Neuronal stem cell (in vitro differentiated cells): Measurements from ENCODE around the gene DGKG.
A peak's percentile ranks its signal among the peaks of the same experiment; 100 is the strongest.

ENCODE experiments used
- DNase-seq: peaks from one replicate; pipeline ENCODE4 v3.0.0-alpha.2; 2013; ENCODE audit warnings: low spot score
- H2AFZ ChIP-seq: one replicate; pipeline ENCODE4 v1.6.1; 2013; ENCODE audit warnings: mild to moderate bottlenecking, low read length, inconsistent platforms
- H2AK5ac ChIP-seq: 2 replicates; pipeline ENCODE4 v1.6.1; 2013; ENCODE audit warnings: low read depth, mild to moderate bottlenecking, inconsistent platforms, low read length, moderate library complexity, mixed read lengths
- H2BK120ac ChIP-seq: 2 replicates; pipeline ENCODE4 v1.6.1; 2013; ENCODE audit warnings: low read depth, mild to moderate bottlenecking, inconsistent platforms, low read length, moderate library complexity, mixed read lengths
- H2BK12ac ChIP-seq: one replicate; pipeline ENCODE4 v1.6.1; 2013; ENCODE audit warnings: low read length, inconsistent platforms
- H2BK15ac ChIP-seq: 2 replicates; pipeline ENCODE4 v1.6.1; 2013; ENCODE audit warnings: mild to moderate bottlenecking, low read length, inconsistent platforms, mixed read lengths
- H2BK5ac ChIP-seq: one replicate; pipeline ENCODE4 v1.6.1; 2013; ENCODE audit warnings: inconsistent platforms, mild to moderate bottlenecking, low read length, moderate library complexity
- H3K14ac ChIP-seq: one replicate; pipeline ENCODE4 v1.6.1; 2013; ENCODE audit warnings: low read length, inconsistent platforms
- H3K18ac ChIP-seq: 2 replicates; pipeline ENCODE4 v1.6.1; 2013; ENCODE audit warnings: low read length, inconsistent platforms
- H3K23ac ChIP-seq: 2 replicates; pipeline ENCODE4 v1.6.1; 2013; ENCODE audit warnings: low read depth, mild to moderate bottlenecking, mixed read lengths, low read length, inconsistent platforms; ENCODE audit not compliant: poor library complexity
- H3K27ac ChIP-seq: replicated peaks from 3 replicates; pipeline ENCODE4 v1.5.1; 2013; ENCODE audit warnings: low read length, inconsistent platforms
- H3K27me3 ChIP-seq, 3 experiments: 2 replicates each; pipeline ENCODE4 v1.6.1; 2013; ENCODE audit warnings: low read length in 3 of 3, mild to moderate bottlenecking in 2 of 3, inconsistent platforms in 1 of 3, low read depth in 1 of 3, mixed read lengths in 1 of 3, moderate library complexity in 1 of 3; ENCODE audit not compliant: control insufficient read depth in 3 of 3, insufficient read depth in 3 of 3
- H3K36me3 ChIP-seq, 2 donors: replicated peaks in 1 of 2; 2 replicates each; pipeline ENCODE4 v1.6.1; 2013; ENCODE audit warnings: low read length in 2 of 2; ENCODE audit not compliant: control insufficient read depth in 2 of 2, insufficient read depth in 2 of 2
- H3K4ac ChIP-seq: 2 replicates; pipeline ENCODE4 v1.6.1; 2013; ENCODE audit warnings: inconsistent platforms, mild to moderate bottlenecking, low read length, moderate library complexity
- H3K4me1 ChIP-seq, 2 donors: 1 replicate in 1 of 2; 2 replicates in 1 of 2; pipeline ENCODE4 v1.6.1; 2013; ENCODE audit warnings: low read length in 2 of 2, low read depth in 1 of 2; ENCODE audit not compliant: control insufficient read depth in 2 of 2, insufficient read depth in 1 of 2
- H3K4me2 ChIP-seq: one replicate; pipeline ENCODE4 v1.6.1; 2013; ENCODE audit warnings: mild to moderate bottlenecking, low read length, inconsistent platforms; ENCODE audit not compliant: insufficient read depth, poor library complexity, severe bottlenecking
- H3K4me3 ChIP-seq, 2 donors: 2 replicates each; pipeline ENCODE4 v1.5.1; 2013; ENCODE audit warnings: low read length in 2 of 2, mild to moderate bottlenecking in 2 of 2, inconsistent platforms in 1 of 2, moderate library complexity in 1 of 2
- H3K79me1 ChIP-seq: one replicate; pipeline ENCODE4 v1.6.1; 2013; ENCODE audit warnings: low read depth, mild to moderate bottlenecking, inconsistent platforms, low read length, moderate library complexity
- H3K9ac ChIP-seq: one replicate; pipeline ENCODE4 v1.6.1; 2013; ENCODE audit warnings: mild to moderate bottlenecking, low read depth, low read length, inconsistent platforms; ENCODE audit not compliant: poor library complexity
- H3K9me3 ChIP-seq, 2 donors: replicated peaks in 1 of 2; 2 replicates each; pipeline versions ENCODE3 to v1.6.1; 2013; ENCODE audit warnings: low read length in 2 of 2, mild to moderate bottlenecking in 2 of 2, inconsistent platforms in 1 of 2, low read depth in 1 of 2, mixed read lengths in 1 of 2, moderate library complexity in 1 of 2; ENCODE audit not compliant: control insufficient read depth in 2 of 2, insufficient read depth in 1 of 2
- H4K8ac ChIP-seq: one replicate; pipeline ENCODE4 v1.6.1; 2013; ENCODE audit warnings: low read depth, mild to moderate bottlenecking, inconsistent platforms, low read length, moderate library complexity
- H4K91ac ChIP-seq: one replicate; pipeline ENCODE4 v1.6.1; 2013; ENCODE audit warnings: low read length, low read depth, mild to moderate bottlenecking, inconsistent platforms; ENCODE audit not compliant: poor library complexity
- WGBS, 2 donors: extraction: QIAGEN DNeasy Blood & Tissue Kit; methylation state at CpG; one replicate each; pipeline ENCODE4 v1.1.7; 2013; ENCODE audit warnings: missing lambda C conversion rate in 2 of 2, mixed read lengths in 1 of 2; ENCODE audit not compliant: insufficient read length in 2 of 2, insufficient replicate concordance in 1 of 2; ENCODE audit errors: extremely low coverage in 2 of 2; 5-methylcytosine and 5-hydroxymethylcytosine counted together

DGKG gene

DNA sequence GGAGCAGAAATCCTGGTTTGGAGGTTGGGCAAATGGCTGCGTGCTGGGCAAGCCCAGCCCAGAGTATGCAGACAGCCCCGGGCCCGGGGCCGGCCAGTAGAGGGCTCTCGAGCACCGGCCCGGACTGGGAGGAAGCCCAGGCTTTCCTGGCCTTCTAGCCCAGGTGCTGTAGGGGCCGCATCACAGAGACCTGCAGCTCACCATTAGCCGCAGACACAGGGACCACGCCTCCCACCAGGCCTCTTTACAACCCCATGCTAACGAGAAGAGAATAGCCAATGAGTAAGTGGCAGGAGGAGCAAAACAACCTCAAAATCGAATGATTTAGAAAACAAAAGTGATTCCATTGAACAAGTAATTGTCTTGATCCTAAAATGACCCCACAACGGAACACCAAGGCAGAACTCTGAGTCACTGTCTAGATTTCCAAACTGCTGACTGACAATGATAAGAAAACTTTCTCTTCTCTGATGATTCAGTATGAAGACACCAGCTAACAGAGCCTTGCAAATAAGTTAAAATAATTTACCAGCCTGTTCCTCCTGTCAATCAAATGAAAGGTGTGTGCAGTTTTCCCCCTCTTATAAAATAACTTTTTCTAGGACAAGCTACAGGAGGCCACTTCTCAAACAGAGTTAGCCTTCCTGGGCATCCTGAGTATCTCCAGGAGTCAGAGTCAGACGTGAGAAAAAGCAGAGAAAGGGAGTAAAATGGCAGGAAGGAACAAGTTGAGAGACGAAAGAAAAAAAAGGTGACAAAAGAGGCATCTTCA lies 102.2 kb downstream of the DGKG start:
- Histone ChIP-seq H2BK5ac (no peak overlapping the region), H3K4me1 (peaks cover 3 to 15% of the 10 kb centered on the region in 2 donors), H3K23ac (no peak overlapping the region), H3K27ac (no peak overlapping the region), H3K14ac (no peak overlapping the region), H4K91ac (no peak overlapping the region), H3K4ac (no peak overlapping the region), H3K9me3 (no peaks in the 10 kb centered on the region), H3K27me3 (peaks cover 0 to 16% (median 0%) of the 10 kb centered on the region in 3 experiments), H3K4me2 (no peak overlapping the region), H4K8ac (no peak overlapping the region), H3K4me3 (no peak overlapping the region), H2BK120ac (no peak overlapping the region), H2BK15ac (no peak overlapping the region), H2AK5ac (no peak overlapping the region), H3K18ac (no peak overlapping the region), H2BK12ac (no peak overlapping the region), H3K79me1 (no peaks in the 10 kb centered on the region), H3K9ac (no peak overlapping the region), H2AFZ (peak overlapping the region; percentile 81), H3K36me3 (no peaks in the 10 kb centered on the region)
- DNase-seq: peak; percentile 62
- no CpG with 5 or more reads among the region's 15 CpGs for WGBS, 2 donors

- WGBS, 2 donors: no CpG with 5 or more reads among the region's 12 CpGs
These were observed 103.1 kb downstream of the DGKG start for GRCh38 chr3:186258968-186259367.

DNA sequence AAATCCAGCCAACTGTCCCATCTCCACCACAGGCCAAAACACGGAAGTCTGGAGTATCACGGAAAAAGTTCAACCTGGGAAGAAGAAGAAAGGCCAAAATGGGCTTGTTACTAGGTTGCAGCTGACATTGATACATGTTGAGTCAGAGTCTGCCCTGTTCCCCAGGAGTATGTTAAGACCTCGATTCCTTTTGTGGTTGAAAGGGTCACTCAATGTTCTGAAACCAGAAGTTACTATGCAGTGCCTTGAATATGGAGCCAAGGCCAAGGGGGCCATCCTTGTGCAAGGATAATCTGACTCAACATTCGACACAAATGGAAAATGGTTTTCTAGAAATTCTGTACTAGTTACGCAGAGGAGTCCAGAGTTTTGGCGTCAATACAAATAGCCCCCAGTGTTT lies 104.2 kb downstream of the DGKG start:
- no CpG with 5 or more reads among the region's 6 CpGs for WGBS, 2 donors
- no peak overlapping the region for H2BK12ac ChIP-seq
- H3K9me3 ChIP-seq: no peaks in the 10 kb centered on the region

More at GRCh38 chr3:186258968-186259367, 103.1 kb downstream of the DGKG start:
- Histone ChIP-seq H3K4me1 (peaks cover 3 to 15% of the 10 kb centered on the region in 2 donors), H3K27me3 (peaks cover 0 to 19% (median 0%) of the 10 kb centered on the region in 3 experiments), H3K4me2 (no peak overlapping the region), H3K4ac (no peak overlapping the region), H2BK12ac (no peak overlapping the region), H3K18ac (no peak overlapping the region), H3K9ac (no peak overlapping the region), H2AK5ac (no peak overlapping the region), H3K36me3 (no peaks in the 10 kb centered on the region), H4K91ac (no peak overlapping the region), H3K27ac (no peak overlapping the region), H2BK120ac (no peak overlapping the region), H3K14ac (no peak overlapping the region), H3K4me3 (no peak overlapping the region), H2BK5ac (no peak overlapping the region), H2AFZ (peak overlapping the region; percentile 81), H4K8ac (no peak overlapping the region), H3K9me3 (no peaks in the 10 kb centered on the region), H3K79me1 (no peaks in the 10 kb centered on the region), H3K23ac (no peak overlapping the region), H2BK15ac (no peak overlapping the region)
- no peak for DNase-seq

GRCh38 chr3:186255703-186256331 lies 106.2 kb downstream of the DGKG start:
- WGBS, 2 donors: no CpG with 5 or more reads among the region's 19 CpGs
- no peak overlapping the region for H2BK12ac ChIP-seq

More for the DNA sequence above, 104.2 kb downstream of the DGKG start:
- Histone ChIP-seq H3K27me3 (peaks cover 0 to 21% (median 0%) of the 10 kb centered on the region in 3 experiments), H2BK5ac (no peak overlapping the region), H2AFZ (no peak overlapping the region), H3K9ac (no peak overlapping the region), H3K27ac (no peak overlapping the region), H3K14ac (no peak overlapping the region), H2BK15ac (no peak overlapping the region), H3K23ac (no peak overlapping the region), H3K4me3 (no peak overlapping the region), H3K79me1 (no peaks in the 10 kb centered on the region), H3K36me3 (no peaks in the 10 kb centered on the region), H4K8ac (no peak overlapping the region), H3K4me2 (no peak overlapping the region), H2AK5ac (no peak overlapping the region), H4K91ac (no peak overlapping the region), H3K4me1 (peaks cover 3 to 15% of the 10 kb centered on the region in 2 donors), H3K18ac (no peak overlapping the region), H3K4ac (no peak overlapping the region), H2BK120ac (no peak overlapping the region)
- DNase-seq: no peak

More at GRCh38 chr3:186255703-186256331, 106.2 kb downstream of the DGKG start:
- H3K36me3 ChIP-seq: no peaks in the 10 kb centered on the region
- no peak overlapping the region for H3K4me2 ChIP-seq
- H3K4ac ChIP-seq: no peak overlapping the region
- no peak for DNase-seq
- peaks cover 3 to 15% of the 10 kb centered on the region in 2 donors for H3K4me1 ChIP-seq
- H3K4me3 ChIP-seq: no peak overlapping the region
- no peak overlapping the region for H2BK120ac ChIP-seq
- no peak overlapping the region for H3K9ac ChIP-seq
- H3K27ac ChIP-seq: no peak overlapping the region
- peak overlapping the region; percentile 1 for H3K18ac ChIP-seq
- no peak overlapping the region for H4K91ac ChIP-seq
- H2BK5ac ChIP-seq: no peak overlapping the region
- H2AK5ac ChIP-seq: no peak overlapping the region
- H3K79me1 ChIP-seq: no peaks in the 10 kb centered on the region
- no peak overlapping the region for H2BK15ac ChIP-seq
- no peak overlapping the region for H4K8ac ChIP-seq
- no peak overlapping the region for H3K14ac ChIP-seq
- H3K23ac ChIP-seq: no peak overlapping the region
- no peak overlapping the region for H2AFZ ChIP-seq
- H3K27me3 ChIP-seq: peaks cover 0 to 23% (median 0%) of the 10 kb centered on the region in 3 experiments
- H3K9me3 ChIP-seq: no peaks in the 10 kb centered on the region
